Adrenal gland (tissue), 12 donors: ENCODE results near the gene NLRP3. TPM values are rescaled to one million over a fixed set of nuclear protein-coding genes. Genes with fewer than 3 reads are reported as not detected.
"Not testable (repeated sequence)": the region's sequence is repeated elsewhere in the genome, so short reads cannot be mapped to it uniquely, and the experiment has no call there.

Experiments
- DNase-seq, 7 donors: peaks; one replicate each; pipeline ENCODE4 v3.0.0-alpha.2; 2019 to 2020
- H3K27ac ChIP-seq, 5 donors: fragments of 200-600 bp; sonication (generic) in 4 of 5; 1 replicate in 3 of 5; 2 replicates in 2 of 5; pipeline versions ENCODE4 v1.5.1 to v1.8.0; 2016 to 2020; ENCODE audit warnings: mild to moderate bottlenecking in 1 of 5
- H3K27me3 ChIP-seq: fragments of 200-600 bp; 2 replicates; pipeline ENCODE4 v1.8.0; 2021
- H3K36me3 ChIP-seq, 2 donors: fragments of 200-600 bp; replicated peaks in 1 of 2; 1 replicate in 1 of 2; 2 replicates in 1 of 2; pipeline versions ENCODE4 v1.5.1 to v1.8.0; 2018 to 2022
- H3K4me1 ChIP-seq, 2 donors: fragments of 200-600 bp; replicated peaks in 1 of 2; 1 replicate in 1 of 2; 2 replicates in 1 of 2; pipeline versions ENCODE4 v1.5.1 to v1.8.0; 2018 to 2021
- H3K4me3 ChIP-seq, 4 donors: fragments of 200-600 bp; sonication (generic) in 3 of 4; one replicate each; pipeline ENCODE4 v1.5.1; 2016 to 2018
- H3K9me3 ChIP-seq, 3 donors: fragments of 200-600 bp; sonication (generic) in 1 of 3; replicated peaks in 1 of 3; 1 replicate in 2 of 3; 2 replicates in 1 of 3; pipeline versions ENCODE4 v1.5.1 to v1.8.0; 2016 to 2021
- CTCF ChIP-seq, 6 experiments: fragments of 450-650 bp in 4 of 6; fragments of 200-600 bp in 2 of 6; sonication (generic) in 1 of 6; IDR thresholded peaks; 1 replicate in 5 of 6; 2 replicates in 1 of 6; pipeline versions ENCODE4 v1.5.1 to v1.8.0; 2016 to 2021; ENCODE audit warnings: antibody characterized with exemption in 6 of 6, mild to moderate bottlenecking in 2 of 6, moderate library complexity in 1 of 6
- POLR2A ChIP-seq, 2 donors: fragments of 450-650 bp; IDR thresholded peaks; one replicate each; pipeline ENCODE4 v1.6.1; 2017; ENCODE audit warnings: antibody characterized with exemption in 2 of 2, mild to moderate bottlenecking in 2 of 2, moderate library complexity in 1 of 2
- WGBS, 4 donors: extraction: QIAGEN DNeasy Blood & Tissue Kit in 2 of 4; methylation state at CpG; one replicate each; pipeline versions ENCODE4 v1.1.5 to v1.1.7; 2013 to 2017; 5-methylcytosine and 5-hydroxymethylcytosine counted together
- intact Hi-C, 2 donors: fragments of 100-400 bp; cut with DNase I; formaldehyde crosslinking; loops; one replicate each; pipeline versions ENCODE4 v1.14.1 to v1.15.0; 2022 to 2023
- polyA plus RNA-seq, 3 donors: library from polyadenylated mRNA; stranded (reverse); fragments of 200-250 nt in 2 of 3; fragments of 350-450 nt in 1 of 3; fragmentation: Illumina TruSeq in 1 of 3; extraction: RNeasy Lipid Tissue Mini Kit (QIAGEN cat#74804) in 1 of 3; gene quantifications; one replicate each; pipeline ENCODE4 v1.2.3, GENCODE V29; 2013 to 2014
- total RNA-seq, 9 donors: library from RNA; depleted of rRNA in 4 of 9; stranded (reverse); fragments of >200 nt in 4 of 9; fragments of 120-200 nt in 1 of 9; fragmentation: NEBNext Ultra II Directional in 1 of 9; extraction: Animal tissue kit (Norgen Biotek cat#: 25700) in 1 of 9; gene quantifications; one replicate each; pipeline versions ENCODE4 v1.1.0 to v1.2.4, GENCODE V29; 2013 to 2023
- donor health status: healthy with polysubstance abuse.
- donor health status: Bipolar disorder and iron deficiency.
- donor health status: DM: yes; HTN: yes; CAD: no.
- donor health status: DM: no; HTN: no; CAD: no.
- donor health status: DM: no; HTN: no; CAD: no.
- donor health status: DM: yes; HTN: yes; CAD: no.

NLRP3 gene
- total and polyA plus RNA-seq, 12 donors, result 0.64 to 3.4 (median 1.7) TPM

DNA sequence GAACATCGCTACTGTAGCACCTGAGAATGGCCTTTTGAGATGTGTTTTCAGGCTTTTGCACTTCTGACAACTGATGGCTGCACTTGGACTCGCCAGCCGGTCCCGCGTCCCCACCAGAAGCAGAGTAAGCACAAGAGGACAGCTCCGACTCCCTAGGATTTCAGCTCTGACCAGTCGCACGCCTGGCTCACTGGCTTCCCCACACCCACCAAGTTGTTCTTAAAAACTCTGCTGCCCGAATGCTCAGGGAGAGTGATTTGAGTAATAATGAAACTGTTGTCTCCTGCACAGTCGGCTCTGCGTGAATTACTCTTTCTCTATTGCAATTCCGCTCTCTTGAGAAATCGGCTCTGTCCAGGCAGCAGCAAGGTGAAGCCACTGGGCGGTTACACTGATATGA lies 40.2 kb upstream of the NLRP3 start:
- no peak overlapping the region for H3K4me3 ChIP-seq
- no peak for DNase-seq
- 77 to 86% (median 85%) methylated on average over 14 of the region's 14 CpGs for WGBS, 4 donors
- no peaks in the 10 kb centered on the region for H3K4me1 ChIP-seq
- H3K36me3 ChIP-seq, result no peaks in the 10 kb centered on the region
- no peaks in the 10 kb centered on the region for H3K9me3 ChIP-seq
- no peak overlapping the region for H3K27ac ChIP-seq
- TF ChIP-seq POLR2A (IDR thresholded peaks at IDR 0.05) (no peak), CTCF (IDR thresholded peaks at IDR 0.05) (no peak)
- no peaks in the 10 kb centered on the region for H3K27me3 ChIP-seq
- intact Hi-C loops, result no loop called here

DNA sequence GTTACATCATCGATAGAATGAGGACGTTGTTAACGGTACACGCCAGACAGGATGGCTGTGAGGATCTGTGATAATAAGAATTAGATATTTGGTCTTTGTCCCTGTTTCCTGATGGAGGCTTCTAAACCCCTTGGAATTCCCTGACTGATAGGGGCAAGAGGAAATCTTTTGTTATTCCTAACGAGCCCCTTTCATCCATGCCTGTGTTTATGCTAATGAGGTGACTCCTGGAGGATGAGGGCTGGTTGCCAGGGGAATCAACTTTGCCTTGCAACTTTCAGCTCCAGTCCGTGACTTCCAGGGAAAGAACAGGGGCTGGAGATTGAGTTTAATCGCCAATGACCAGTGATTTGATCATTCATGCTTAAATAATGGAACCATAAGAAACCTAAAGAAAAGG lies 39.3 kb upstream of the NLRP3 start:
- Histone ChIP-seq H3K36me3 (no peaks in the 10 kb centered on the region), H3K27ac (no peak overlapping the region), H3K4me3 (no peak overlapping the region), H3K9me3 (no peaks in the 10 kb centered on the region), H3K27me3 (no peaks in the 10 kb centered on the region), H3K4me1 (no peaks in the 10 kb centered on the region)
- TF ChIP-seq POLR2A (IDR thresholded peaks at IDR 0.05), result no peak
- TF ChIP-seq CTCF (IDR thresholded peaks at IDR 0.05), result no peak
- no peak for DNase-seq
- intact Hi-C loops, result no loop called here
- WGBS, 4 donors, result 38 to 45% (median 43%) methylated on average over 7 of the region's 7 CpGs

DNA sequence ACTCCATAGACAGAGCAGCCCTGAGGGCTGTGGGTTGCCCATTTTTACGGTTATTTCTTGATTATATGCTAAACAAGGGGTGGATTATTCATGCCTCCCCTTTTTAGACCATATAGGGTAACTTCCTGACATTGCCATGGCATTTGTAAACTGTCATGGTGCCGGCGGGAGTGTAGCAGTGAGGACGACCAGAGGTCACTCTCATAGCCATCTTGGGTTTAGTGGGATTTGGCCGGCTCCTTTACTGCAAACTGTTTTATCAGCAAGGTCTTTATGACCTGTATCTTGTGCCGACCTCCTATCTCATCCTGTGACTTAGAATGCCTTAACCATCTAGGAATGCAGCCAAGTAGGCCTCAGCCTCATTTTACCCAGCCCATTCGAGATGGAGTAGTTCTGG lies 38.3 kb upstream of the NLRP3 start:
- DNase-seq, H3K27ac ChIP-seq, H3K4me1 ChIP-seq, H3K36me3 ChIP-seq, H3K9me3 ChIP-seq, H3K4me3 ChIP-seq, H3K27me3 ChIP-seq, intact Hi-C loops: not testable (repeated sequence)
- 65 to 76% (median 71%) methylated on average over 7 of the region's 7 CpGs for WGBS, 4 donors

DNA sequence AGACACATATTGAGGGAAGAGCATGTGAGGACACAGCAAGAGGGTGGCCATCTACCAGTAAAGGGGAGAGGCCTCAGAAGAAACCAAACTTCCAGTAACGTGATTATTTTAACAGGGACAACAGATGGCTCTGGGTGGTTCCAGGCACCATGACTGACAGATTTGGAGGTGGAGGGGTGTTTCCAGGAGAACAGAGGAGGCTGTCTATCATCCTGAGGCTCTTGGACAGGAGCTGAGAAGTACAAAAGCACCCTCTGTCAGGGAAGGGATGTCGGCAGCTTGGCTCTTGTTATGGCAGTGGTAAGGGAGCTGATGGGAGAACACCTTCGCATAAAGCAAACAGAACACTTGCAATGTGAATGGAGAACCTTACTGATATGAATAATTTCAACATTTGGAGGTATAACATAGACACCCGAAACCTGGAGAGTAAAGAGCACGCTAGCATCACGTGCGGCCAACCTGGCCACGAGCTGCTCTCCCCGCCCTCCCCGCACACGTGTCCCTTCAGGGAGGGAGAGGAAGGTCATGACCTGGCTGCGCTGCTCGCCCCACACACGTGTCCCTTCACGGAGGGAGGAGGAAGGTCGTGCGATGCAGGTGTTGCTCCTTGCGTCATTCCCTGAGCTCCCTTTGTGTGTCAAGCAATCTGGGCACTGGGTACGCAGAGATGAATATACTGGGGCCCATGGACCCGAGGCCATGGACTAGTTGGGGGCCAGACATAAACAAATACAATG lies 37.5 kb upstream of the NLRP3 start:
- H3K27ac ChIP-seq, result no peak overlapping the region
- H3K4me1 ChIP-seq, result no peaks in the 10 kb centered on the region
- no peak for DNase-seq
- TF ChIP-seq POLR2A (IDR thresholded peaks at IDR 0.05) (no peak), CTCF (IDR thresholded peaks at IDR 0.05) (no peak)
- H3K27me3 ChIP-seq, result no peaks in the 10 kb centered on the region
- no peaks in the 10 kb centered on the region for H3K9me3 ChIP-seq
- intact Hi-C loops, result no loop called here
- no peaks in the 10 kb centered on the region for H3K36me3 ChIP-seq
- H3K4me3 ChIP-seq, result no peak overlapping the region
- WGBS, 4 donors, result 78 to 87% (median 84%) methylated on average over 20 of the region's 20 CpGs

- Histone ChIP-seq H3K36me3 (no peaks in the 10 kb centered on the region), H3K9me3 (no peaks in the 10 kb centered on the region), H3K27me3 (no peaks in the 10 kb centered on the region), H3K4me3 (no peak overlapping the region), H3K4me1 (peaks cover 0 to under 1% of the 10 kb centered on the region in 2 donors), H3K27ac (no peak overlapping the region)
- TF ChIP-seq POLR2A (IDR thresholded peaks at IDR 0.05) (no peak), CTCF (IDR thresholded peaks at IDR 0.05) (no peak)
- intact Hi-C loops, result loop anchor here in 1 of 2 donors (10.0 kb wide), 1 partner anchor 100 kb away; no protein-coding TSS in a partner anchor
- 65 to 74% (median 69%) methylated on average over 4 of the region's 4 CpGs for WGBS, 4 donors
- no peak for DNase-seq
These were observed 30.7 kb upstream of the NLRP3 start for GRCh38 chr1:247385283-247385682.
